ENCODE data around the gene GP1BA. TPM values are rescaled to one million over a fixed set of nuclear protein-coding genes. Genes with fewer than 3 reads are reported as not detected.

The GP1BA gene
- total and polyA plus RNA-seq, 10 of the 15 experiments (the other 5 are each of a cell fraction or from before 2014, with no cell fraction given): 0.04 to 0.67 (median 0.28) TPM; not detected in 1

DNA sequence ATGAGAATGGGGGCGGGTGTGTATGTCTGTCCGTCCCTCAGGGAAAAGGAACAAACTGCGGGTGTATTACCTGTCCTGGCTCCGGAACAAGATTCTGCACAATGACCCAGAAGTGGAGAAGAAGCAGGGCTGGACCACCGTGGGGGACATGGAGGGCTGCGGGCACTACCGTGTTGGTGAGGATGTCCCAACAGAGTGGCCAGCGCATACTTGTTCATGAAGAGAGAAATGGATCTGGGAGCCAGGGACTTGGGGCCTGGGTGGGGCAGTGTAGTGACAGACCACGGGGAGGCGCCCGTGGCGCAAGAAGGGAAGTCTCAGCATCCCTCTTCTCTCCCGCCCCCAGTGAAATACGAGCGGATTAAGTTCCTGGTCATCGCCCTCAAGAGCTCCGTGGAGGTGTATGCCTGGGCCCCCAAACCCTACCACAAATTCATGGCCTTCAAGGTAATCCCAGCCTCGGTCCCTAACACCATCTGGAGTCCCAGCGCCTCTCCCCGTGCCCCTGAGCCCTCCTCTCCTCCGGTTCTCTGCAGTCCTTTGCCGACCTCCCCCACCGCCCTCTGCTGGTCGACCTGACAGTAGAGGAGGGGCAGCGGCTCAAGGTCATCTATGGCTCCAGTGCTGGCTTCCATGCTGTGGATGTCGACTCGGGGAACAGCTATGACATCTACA lies 36.3 kb upstream of the GP1BA start:
- no peak overlapping the region for H3K4me3 ChIP-seq
- peaks cover 3 to 20% of the 10 kb centered on the region in 2 experiments; a peak in 3 of 4 replicates for H3K36me3 ChIP-seq (ENCODE audit: control insufficient read depth in 2 of 2, insufficient read depth in 2 of 2, low read length in 1 of 2)
- no peak overlapping the region for H3K9ac ChIP-seq (ENCODE audit: control insufficient read depth, insufficient read depth, low read length)
- H3K79me2 ChIP-seq (ENCODE audit: control insufficient read depth, insufficient read depth, low read length): no peaks in the 10 kb centered on the region
- H4K20me1 ChIP-seq (ENCODE audit: control insufficient read depth, insufficient read depth): no peaks in the 10 kb centered on the region
- intact Hi-C loops (cut with micrococcal nuclease; ENCODE audit: unreplicated experiment): no loop called here
- no peaks in the 10 kb centered on the region for H3K27me3 ChIP-seq (replicated peaks in 1 of 2; ENCODE audit: control insufficient read depth in 2 of 2, insufficient read depth in 2 of 2, low read length in 1 of 2)
- DNase-seq (ENCODE audit: low read depth, low spot score) (no peak), FAIRE-seq (no peak), ATAC-seq (no peak)
- peaks cover 10% of the 10 kb centered on the region; the same call in 1 of the 2 replicates for H3K4me1 ChIP-seq (ENCODE audit: control insufficient read depth, insufficient read depth, low read length)
- BruUV-seq (replicated peaks): TSS peak; percentile 70
- no peak overlapping the region for H2AFZ ChIP-seq (ENCODE audit: control insufficient read depth, low read depth, low read length)
- ChIA-PET RAD21 (ENCODE audit: unreplicated experiment) (no interaction called here), SMC1A (ENCODE audit: uncharacterized antibody, unreplicated experiment) (no interaction called here), POLR2A (no interaction called here), CTCF (no interaction called here)
- 92% methylated on average over 27 of the region's 27 CpGs for WGBS (ENCODE audit: insufficient coverage, insufficient replicate concordance, low lambda C conversion rate, missing lambda C conversion rate)
- no peaks in the 10 kb centered on the region; the same call in 2 of the 3 replicates for H3K9me3 ChIP-seq (replicated peaks; ENCODE audit: control insufficient read depth, insufficient read depth, low read length)
- TF ChIP-seq E2F8 (IDR thresholded peaks at IDR 0.05; ENCODE audit: low read depth, partially characterized antibody) (no peak), KDM1A (IDR thresholded peaks at IDR 0.05; ENCODE audit: borderline replicate concordance) (no peak), MTA3 (IDR thresholded peaks at IDR 0.05; ENCODE audit: borderline replicate concordance, low read length) (no peak), GATAD2B (conservative IDR thresholded peaks at IDR 0.05; ENCODE audit: low read depth) (no peak)
- no peak overlapping the region for H3K4me2 ChIP-seq (ENCODE audit: control insufficient read depth, insufficient read depth)
- no peak overlapping the region for H3K27ac ChIP-seq (ENCODE audit: control insufficient read depth, insufficient read depth)
- in situ Hi-C loops (cut with MboI): no loop called here
